SW 1271 (cell line): ENCODE results near the gene ECE2.
A peak's percentile ranks its signal among the peaks of the same experiment; 100 is the strongest.

ENCODE experiments used
- DNase-seq, 2 experiments: peaks; one replicate each; lab custom pipeline; 2025; lab: John Stamatoyannopoulos, UW

The ECE2 gene

GRCh38 chr3:184314700-184315542 lies 39.1 kb downstream of the ECE2 start:
- DNase-seq, result peak in 1 of 2 experiments; percentile 17

DNA sequence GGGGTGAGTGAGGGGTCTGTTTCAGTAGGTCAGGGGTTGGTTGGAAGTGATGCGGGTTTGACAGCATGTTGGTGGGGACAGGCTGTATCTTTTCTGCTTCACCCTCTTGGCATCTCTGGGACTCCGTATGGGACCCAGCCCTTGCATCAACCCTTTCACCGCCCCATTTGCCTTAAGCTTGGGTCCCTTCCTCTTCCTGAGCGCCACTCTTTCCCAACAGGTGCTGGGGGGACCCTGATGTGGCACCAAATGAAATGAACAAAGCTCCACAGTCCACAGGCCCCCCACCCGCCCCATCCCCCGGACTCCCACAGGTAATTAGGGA lies 39.7 kb downstream of the ECE2 start:
- no peak for DNase-seq

GRCh38 chr3:184315871-184316661 lies 40.2 kb downstream of the ECE2 start:
- peak in 1 of 2 experiments; percentile 15 for DNase-seq

DNA sequence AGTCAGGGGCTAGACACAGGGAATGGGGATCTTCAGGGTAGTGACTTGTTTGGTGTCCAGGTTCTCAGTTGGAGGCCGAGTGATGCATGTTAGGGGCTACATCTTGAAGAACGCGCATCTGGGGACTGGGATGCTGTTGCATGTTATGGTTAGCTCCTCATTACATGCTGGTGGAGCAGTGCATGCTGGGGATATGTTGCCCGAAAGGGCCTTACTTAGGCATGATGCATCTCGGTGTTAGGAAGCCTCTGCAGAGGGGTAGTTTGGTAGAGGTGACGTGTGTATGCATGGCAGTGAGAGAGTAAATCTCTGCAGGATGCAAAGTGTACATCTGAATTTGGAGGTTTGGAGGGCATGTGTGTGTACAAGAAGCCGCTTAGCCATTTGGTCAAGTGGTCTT lies 41.0 kb downstream of the ECE2 start:
- no peak for DNase-seq

DNA sequence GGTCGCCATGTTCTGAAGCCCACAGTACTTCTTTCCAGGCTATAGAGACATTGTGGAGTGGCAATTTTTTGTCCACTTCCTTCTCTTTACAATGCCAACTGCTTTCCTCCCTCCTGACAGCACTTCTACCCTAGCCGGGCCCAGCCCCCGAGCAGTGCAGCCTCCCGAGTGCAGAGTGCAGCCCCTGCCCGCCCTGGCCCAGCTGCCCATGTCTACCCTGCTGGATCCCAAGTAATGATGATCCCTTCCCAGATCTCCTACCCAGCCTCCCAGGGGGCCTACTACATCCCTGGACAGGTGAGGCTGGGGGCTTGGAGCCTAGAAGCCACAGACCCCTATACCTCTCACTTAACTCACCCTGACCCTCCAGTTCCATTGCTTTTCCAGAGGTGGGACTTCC lies 41.4 kb downstream of the ECE2 start:
- no peak for DNase-seq

GRCh38 chr3:184320104-184320445 lies 44.3 kb downstream of the ECE2 start:
- peak; percentile 75 to 87 for DNase-seq

DNA sequence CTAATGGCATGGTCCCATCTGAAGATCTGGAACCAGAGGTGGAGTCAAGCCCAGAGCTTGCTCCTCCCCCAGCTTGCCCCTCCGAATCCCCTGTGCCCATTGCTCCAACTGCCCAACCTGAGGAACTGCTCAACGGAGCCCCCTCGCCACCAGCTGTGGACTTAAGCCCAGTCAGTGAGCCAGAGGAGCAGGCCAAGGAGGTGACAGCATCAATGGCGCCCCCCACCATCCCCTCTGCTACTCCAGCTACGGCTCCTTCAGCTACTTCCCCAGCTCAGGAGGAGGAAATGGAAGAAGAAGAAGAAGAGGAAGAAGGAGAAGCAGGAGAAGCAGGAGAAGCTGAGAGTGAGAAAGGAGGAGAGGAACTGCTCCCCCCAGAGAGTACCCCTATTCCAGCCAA lies 45.8 kb downstream of the ECE2 start:
- no peak for DNase-seq

- no peak for DNase-seq
Measured at GRCh38 chr3:184322731-184323487, 47.1 kb downstream of the ECE2 start.

GRCh38 chr3:184323696-184324095 lies 47.9 kb downstream of the ECE2 start:
- DNase-seq, result no peak

- DNase-seq, result no peak
Measured at GRCh38 chr3:184325269-184325668, 49.4 kb downstream of the ECE2 start.

GRCh38 chr3:184325715-184326369 lies 50.0 kb downstream of the ECE2 start:
- no peak for DNase-seq

DNA sequence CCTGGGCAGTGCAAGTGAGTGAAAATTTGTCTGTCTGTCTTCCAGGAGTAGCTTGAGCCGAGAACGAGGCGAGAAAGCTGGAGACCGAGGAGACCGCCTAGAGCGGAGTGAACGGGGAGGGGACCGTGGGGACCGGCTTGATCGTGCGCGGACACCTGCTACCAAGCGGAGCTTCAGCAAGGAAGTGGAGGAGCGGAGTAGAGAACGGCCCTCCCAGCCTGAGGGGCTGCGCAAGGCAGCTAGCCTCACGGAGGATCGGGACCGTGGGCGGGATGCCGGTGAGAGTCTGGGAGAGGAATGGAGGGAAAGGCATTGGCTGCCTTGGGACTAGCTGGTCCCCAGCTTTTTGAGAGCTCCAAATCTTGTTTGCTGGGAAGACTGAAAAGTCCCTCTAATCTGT lies 51.3 kb downstream of the ECE2 start:
- no peak for DNase-seq

DNA sequence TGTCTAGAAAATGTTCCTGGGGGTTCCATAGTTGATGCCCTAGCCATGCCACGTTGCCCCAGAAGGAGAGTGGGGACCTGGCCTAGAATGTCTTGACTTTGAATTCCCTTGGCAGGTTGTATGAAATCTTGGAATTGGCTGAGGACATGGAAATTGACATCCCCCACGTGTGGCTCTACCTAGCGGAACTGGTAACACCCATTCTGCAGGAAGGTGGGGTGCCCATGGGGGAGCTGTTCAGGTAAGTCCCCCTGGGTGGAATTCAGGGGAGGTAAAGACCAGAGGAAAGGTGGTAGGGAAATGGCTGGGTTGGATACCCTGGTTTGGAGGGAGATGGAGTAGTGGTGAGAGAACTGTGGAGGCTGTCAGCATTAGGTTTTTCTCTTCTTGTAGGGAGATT lies 52.7 kb downstream of the ECE2 start:
- no peak for DNase-seq

DNA sequence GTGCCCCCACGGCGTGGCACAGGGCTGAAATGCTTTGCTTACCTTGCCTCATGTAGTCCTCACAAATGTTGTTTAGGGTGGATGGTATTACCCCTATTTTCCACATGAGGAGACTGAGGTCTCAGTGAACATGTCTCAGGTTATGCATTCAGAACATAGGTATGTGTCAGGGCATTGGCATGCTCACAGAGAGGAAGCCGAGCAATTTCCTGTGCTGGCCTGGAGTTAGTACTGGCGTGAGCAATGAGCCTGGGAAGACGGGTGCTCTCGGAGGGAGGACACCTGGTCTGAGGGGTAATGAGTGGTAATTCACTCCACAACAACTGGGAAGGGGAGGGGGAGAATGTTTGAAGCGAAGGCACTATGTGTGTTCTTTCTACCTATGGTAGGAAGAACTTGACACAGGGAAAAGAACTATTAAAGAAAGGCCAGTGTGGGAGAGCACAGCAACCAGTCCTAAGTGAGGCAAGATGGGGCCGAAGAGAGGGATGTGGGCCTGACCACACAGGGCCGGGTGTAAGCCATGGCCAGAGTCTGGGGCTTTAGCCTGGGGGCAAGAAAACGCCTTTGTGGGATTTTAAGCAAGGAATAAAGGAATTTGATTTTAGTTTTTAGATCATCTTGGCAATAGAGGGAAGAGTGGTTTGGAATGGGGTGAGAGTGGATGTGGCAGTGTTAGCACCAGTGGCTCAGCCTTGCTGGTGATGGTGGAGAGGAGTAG lies 56.7 kb downstream of the ECE2 start:
- peak; percentile 75 to 87 for DNase-seq

DNA sequence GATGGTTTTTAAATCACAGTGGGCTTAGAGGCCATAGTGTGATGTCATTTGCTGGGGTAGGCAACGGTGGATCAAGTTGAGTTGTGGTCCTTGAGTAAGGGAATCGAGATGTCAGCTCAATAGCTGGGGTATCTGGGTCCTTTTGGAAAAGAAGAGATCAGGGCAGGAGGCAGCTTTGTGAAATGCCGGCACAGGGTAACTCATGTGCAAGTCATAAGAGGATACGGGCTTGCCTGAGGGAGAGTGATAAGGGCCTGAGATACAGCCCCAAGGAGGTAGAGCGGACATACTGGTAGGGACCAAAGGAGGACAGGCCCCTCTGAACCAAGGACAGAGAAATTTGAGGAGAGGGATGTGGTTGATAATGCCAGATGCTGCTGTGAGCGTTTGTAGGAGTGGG lies 57.4 kb downstream of the ECE2 start:
- no peak for DNase-seq

DNA sequence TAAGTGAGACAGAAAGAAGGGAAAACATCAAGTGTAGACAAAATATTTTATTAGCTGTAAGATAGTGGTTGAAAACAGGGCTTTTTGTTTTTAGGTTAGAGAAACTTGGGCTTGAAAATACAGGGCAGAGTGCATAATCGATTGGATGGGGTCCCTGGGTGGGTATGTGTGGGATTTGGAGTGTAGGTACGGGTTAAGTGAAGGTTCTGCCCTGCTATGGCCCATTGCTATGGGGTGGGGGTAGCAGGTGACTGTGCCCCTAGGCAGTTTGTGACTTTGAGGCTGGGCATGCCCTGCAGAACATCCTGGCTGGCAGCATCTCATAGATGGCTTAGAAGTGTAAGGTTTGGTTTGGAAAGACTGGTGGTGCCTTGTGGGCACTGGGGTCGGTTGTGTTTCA lies 57.9 kb downstream of the ECE2 start:
- DNase-seq, result no peak

DNA sequence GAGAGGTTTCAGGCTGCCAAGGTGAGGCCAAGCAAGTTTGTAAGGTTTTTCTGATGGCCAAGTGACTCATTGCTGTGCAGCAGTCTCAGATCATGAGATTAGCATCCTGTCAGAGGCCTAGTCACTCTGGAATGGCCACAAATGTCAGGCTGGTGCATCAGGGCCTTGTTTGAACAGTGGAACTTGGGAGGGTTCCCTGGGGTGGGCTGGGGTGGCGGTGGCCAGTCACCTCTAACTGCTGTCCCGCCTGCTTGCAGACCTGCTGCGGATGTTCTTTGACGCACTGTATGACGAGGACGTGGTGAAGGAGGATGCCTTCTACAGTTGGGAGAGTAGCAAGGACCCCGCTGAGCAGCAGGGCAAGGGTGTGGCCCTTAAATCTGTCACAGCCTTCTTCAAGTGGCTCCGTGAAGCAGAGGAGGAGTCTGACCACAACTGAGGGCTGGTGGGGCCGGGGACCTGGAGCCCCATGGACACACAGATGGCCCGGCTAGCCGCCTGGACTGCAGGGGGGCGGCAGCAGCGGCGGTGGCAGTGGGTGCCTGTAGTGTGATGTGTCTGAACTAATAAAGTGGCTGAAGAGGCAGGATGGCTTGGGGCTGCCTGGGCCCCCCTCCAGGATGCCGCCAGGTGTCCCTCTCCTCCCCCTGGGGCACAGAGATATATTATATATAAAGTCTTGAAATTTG lies 58.8 kb downstream of the ECE2 start:
- peak; percentile 65 to 82 for DNase-seq

- DNase-seq, result peak; percentile 60 to 65
Measured at GRCh38 chr3:184335291-184335660, 59.5 kb downstream of the ECE2 start.

GRCh38 chr3:184335661-184336546 lies 60.1 kb downstream of the ECE2 start:
- peak; percentile 65 to 76 for DNase-seq
